ENCODE data around the gene PPP1R3F.
A peak's percentile ranks its signal among the peaks of the same experiment; 100 is the strongest.

PPP1R3F gene

DNA sequence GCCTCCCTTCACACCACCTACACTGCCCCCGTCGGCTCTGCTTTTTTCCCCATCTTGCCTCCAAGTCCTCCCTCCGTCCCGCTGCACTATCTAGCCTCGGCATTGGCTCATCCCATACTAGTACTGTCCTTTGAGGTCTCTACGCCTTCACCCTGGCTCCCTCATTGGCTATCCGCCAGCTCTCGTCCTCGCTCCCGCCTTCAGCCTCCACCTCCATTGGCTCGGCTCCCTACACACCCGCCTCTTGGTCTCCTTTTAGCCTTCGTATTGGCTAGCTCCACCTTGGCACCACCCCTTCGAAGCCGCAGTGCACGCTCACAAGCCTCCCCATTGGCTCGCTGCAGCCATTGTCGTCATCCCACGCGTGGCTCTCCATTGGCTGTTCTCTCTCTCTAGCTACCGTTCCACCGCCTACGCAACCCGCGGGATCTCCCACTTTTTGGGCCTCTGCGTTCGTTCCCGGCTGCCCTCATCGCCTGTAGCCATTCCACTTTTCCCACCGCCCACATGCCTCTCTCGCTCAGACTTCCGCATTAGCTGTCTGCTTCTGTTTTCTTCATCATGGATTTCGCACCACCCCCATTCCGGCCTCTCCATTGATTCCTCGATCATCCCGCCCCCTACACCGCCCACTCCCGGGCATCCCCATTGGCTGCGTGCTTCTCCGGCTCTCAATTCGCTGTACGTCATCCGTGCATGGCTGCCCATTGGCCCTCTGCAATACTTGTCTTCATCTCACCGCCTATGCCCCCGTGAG is 405 bp upstream of the PPP1R3F start:
- TF ChIP-seq, protein P1, sequence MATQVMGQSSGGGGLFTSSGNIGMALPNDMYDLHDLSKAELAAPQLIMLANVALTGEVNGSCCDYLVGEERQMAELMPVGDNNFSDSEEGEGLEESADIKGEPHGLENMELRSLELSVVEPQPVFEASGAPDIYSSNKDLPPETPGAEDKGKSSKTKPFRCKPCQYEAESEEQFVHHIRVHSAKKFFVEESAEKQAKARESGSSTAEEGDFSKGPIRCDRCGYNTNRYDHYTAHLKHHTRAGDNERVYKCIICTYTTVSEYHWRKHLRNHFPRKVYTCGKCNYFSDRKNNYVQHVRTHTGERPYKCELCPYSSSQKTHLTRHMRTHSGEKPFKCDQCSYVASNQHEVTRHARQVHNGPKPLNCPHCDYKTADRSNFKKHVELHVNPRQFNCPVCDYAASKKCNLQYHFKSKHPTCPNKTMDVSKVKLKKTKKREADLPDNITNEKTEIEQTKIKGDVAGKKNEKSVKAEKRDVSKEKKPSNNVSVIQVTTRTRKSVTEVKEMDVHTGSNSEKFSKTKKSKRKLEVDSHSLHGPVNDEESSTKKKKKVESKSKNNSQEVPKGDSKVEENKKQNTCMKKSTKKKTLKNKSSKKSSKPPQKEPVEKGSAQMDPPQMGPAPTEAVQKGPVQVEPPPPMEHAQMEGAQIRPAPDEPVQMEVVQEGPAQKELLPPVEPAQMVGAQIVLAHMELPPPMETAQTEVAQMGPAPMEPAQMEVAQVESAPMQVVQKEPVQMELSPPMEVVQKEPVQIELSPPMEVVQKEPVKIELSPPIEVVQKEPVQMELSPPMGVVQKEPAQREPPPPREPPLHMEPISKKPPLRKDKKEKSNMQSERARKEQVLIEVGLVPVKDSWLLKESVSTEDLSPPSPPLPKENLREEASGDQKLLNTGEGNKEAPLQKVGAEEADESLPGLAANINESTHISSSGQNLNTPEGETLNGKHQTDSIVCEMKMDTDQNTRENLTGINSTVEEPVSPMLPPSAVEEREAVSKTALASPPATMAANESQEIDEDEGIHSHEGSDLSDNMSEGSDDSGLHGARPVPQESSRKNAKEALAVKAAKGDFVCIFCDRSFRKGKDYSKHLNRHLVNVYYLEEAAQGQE (IDR thresholded peaks at IDR 0.05; ENCODE audit: insufficient replicate concordance, low read depth): no peak
- TF ChIP-seq SPI1 (IDR thresholded peaks at IDR 0.05; ENCODE audit: borderline replicate concordance, low read depth) (no peak), POLR2AphosphoS5 (IDR thresholded peaks at IDR 0.05; ENCODE audit: low read depth) (peak; percentile 77), GABPA (IDR thresholded peaks at IDR 0.05; ENCODE audit: low read depth) (no peak)
- TF ChIP-seq, protein P2, sequence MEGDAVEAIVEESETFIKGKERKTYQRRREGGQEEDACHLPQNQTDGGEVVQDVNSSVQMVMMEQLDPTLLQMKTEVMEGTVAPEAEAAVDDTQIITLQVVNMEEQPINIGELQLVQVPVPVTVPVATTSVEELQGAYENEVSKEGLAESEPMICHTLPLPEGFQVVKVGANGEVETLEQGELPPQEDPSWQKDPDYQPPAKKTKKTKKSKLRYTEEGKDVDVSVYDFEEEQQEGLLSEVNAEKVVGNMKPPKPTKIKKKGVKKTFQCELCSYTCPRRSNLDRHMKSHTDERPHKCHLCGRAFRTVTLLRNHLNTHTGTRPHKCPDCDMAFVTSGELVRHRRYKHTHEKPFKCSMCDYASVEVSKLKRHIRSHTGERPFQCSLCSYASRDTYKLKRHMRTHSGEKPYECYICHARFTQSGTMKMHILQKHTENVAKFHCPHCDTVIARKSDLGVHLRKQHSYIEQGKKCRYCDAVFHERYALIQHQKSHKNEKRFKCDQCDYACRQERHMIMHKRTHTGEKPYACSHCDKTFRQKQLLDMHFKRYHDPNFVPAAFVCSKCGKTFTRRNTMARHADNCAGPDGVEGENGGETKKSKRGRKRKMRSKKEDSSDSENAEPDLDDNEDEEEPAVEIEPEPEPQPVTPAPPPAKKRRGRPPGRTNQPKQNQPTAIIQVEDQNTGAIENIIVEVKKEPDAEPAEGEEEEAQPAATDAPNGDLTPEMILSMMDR (IDR thresholded peaks at IDR 0.05; ENCODE audit: insufficient read depth, low read length): no peak
- H3K4me3 ChIP-seq (replicated peaks; ENCODE audit: insufficient read depth, low read length): peak overlapping the region; percentile 55
- H3K27ac ChIP-seq (replicated peaks): peak overlapping the region; percentile 95
- H3K27me3 ChIP-seq (ENCODE audit: insufficient read depth, poor library complexity, severe bottlenecking): no peaks in the 10 kb centered on the region
- peak; percentile 94 to 98 for DNase-seq (ENCODE audit: low read depth in 1 of 2, low spot score in 1 of 2)

DNA sequence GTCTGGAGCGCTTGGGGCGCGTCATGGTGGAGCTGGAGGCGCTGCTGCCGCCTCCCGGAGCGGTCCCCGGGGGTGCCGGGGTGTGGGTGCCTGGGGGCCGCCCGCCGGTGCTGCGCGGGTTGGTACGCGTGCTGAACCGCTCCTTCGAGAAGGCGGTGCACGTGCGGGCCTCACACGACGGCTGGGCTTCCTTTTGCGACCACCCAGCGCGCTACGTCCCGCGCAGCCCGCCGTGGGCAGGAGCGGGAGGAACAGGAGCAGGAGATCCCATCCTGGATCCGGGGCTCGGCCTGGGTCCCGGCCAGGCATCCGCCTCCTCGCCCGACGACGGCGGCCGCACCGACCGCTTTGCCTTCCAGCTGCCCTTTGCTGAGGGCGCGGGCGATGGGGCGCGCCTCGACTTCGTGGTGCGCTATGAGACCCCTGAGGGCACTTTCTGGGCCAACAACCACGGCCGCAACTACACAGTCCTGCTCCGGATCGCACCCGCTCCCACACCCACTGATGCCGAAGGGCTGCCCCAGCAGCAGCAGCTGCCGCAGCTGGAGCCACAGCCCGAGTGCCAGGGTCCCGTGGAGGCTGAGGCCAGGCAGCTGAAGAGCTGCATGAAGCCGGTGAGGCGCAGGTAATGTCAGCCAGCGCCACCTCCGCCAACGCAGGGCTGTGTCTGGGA is 792 bp downstream of the PPP1R3F start:
- no peak for DNase-seq (ENCODE audit: low read depth in 1 of 2, low spot score in 1 of 2)
- TF ChIP-seq, protein P2 (IDR thresholded peaks at IDR 0.05; ENCODE audit: insufficient read depth, low read length): no peak
- TF ChIP-seq GABPA (IDR thresholded peaks at IDR 0.05; ENCODE audit: low read depth) (no peak), SPI1 (IDR thresholded peaks at IDR 0.05; ENCODE audit: borderline replicate concordance, low read depth) (no peak), POLR2AphosphoS5 (IDR thresholded peaks at IDR 0.05; ENCODE audit: low read depth) (no peak)
- TF ChIP-seq, protein P1 (IDR thresholded peaks at IDR 0.05; ENCODE audit: insufficient replicate concordance, low read depth): no peak

DNA sequence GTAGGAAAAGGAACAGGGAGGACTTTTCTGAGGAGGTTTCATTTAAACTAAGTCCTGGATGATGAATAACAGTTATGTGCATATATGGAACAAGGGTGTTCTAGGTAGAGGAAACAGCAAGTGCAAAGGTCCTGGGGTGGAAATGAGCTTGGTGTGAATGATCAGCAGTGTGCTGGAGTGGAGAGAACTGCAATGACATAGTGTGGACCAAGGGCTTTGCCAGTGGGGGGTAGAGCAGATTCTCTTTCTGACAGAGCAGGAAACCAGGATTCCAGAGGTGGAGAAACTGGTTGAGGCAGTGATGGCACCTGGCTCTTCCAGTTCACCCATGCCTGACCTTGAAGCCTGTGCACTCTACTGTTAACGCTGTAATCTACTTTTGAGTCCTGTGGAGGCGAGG is 1.7 kb downstream of the PPP1R3F start:
- no peak for TF ChIP-seq SPI1 (IDR thresholded peaks at IDR 0.05; ENCODE audit: borderline replicate concordance, low read depth)
- no peak for TF ChIP-seq GABPA (IDR thresholded peaks at IDR 0.05; ENCODE audit: low read depth)
- TF ChIP-seq, protein P2 (IDR thresholded peaks at IDR 0.05; ENCODE audit: insufficient read depth, low read length): no peak
- no peak for TF ChIP-seq POLR2AphosphoS5 (IDR thresholded peaks at IDR 0.05; ENCODE audit: low read depth)
- H3K27me3 ChIP-seq (ENCODE audit: insufficient read depth, poor library complexity, severe bottlenecking): no peaks in the 10 kb centered on the region
- no peak overlapping the region for H3K27ac ChIP-seq (replicated peaks)
- H3K4me3 ChIP-seq (replicated peaks; ENCODE audit: insufficient read depth, low read length): no peak overlapping the region
- DNase-seq (ENCODE audit: low read depth in 1 of 2, low spot score in 1 of 2): no peak

More for the DNA sequence above, 792 bp downstream of the PPP1R3F start:
- H3K27ac ChIP-seq (replicated peaks): peak overlapping the region; percentile 64
- peak overlapping the region; percentile 53 for H3K4me3 ChIP-seq (replicated peaks; ENCODE audit: insufficient read depth, low read length)
- H3K27me3 ChIP-seq (ENCODE audit: insufficient read depth, poor library complexity, severe bottlenecking): no peaks in the 10 kb centered on the region

Data from HL-60 (cell line).